ENCODE measurements around the gene MIEF1.

GRCh38 chr22:39493759-39494158 is 8.3 kb upstream of the MIEF1 start:
- TF ChIP-seq CTCF (IDR thresholded peaks at IDR 0.05) (no peak), POLR2A (IDR thresholded peaks at IDR 0.05; ENCODE audit: low read depth) (no peak)

Measured in esophagus muscularis mucosa (tissue), 3 donors.